Measurements from ENCODE around the gene GTF2IRD1. TPM values are rescaled to one million over a fixed set of nuclear protein-coding genes. Genes with fewer than 3 reads are reported as not detected.

GTF2IRD1 gene
- total and polyA plus RNA-seq, 2 of the 4 experiments (the other 2 are of a cell fraction), result 4.1 to 21.9 TPM

GRCh38 chr7:74535951-74536356 is 82.2 kb downstream of the GTF2IRD1 start:
- no peak overlapping the region for H2BK5ac ChIP-seq (ENCODE audit: low read depth, low read length, poor library complexity, severe bottlenecking)
- no peak overlapping the region for H4K5ac ChIP-seq (ENCODE audit: low read depth, low read length)
- no TSS peak for BruUV-seq (replicated peaks)
- H2BK120ac ChIP-seq (ENCODE audit: low read depth, low read length), result no peak overlapping the region
- no peak for ATAC-seq (ENCODE audit: low read depth)
- H3K27me3 ChIP-seq (ENCODE audit: control insufficient read depth, insufficient read depth, low read length), result no peaks in the 10 kb centered on the region
- no peak overlapping the region for H3K56ac ChIP-seq (ENCODE audit: extremely low read depth, insufficient read depth, low read length)
- no peak overlapping the region for H3K27ac ChIP-seq (ENCODE audit: insufficient read depth, low read length)
- no peak overlapping the region for H4K91ac ChIP-seq (ENCODE audit: insufficient read depth, low read depth, low read length)
- ChIA-PET POLR2A (ENCODE audit: unreplicated experiment) (no interaction called here), CTCF (no interaction called here)
- intact Hi-C loops (cut with micrococcal nuclease) (no loop called here), dilution Hi-C loops (cut with HindIII; ENCODE audit: low sequenced_read_pairs, unreplicated experiment) (no loop called here), in situ Hi-C loops (cut with MboI; ENCODE audit: low sequenced_read_pairs) (no loop called here)
- H3K14ac ChIP-seq (replicated peaks; ENCODE audit: low read depth, low read length), result no peak overlapping the region
- no peak overlapping the region for H3K4ac ChIP-seq (ENCODE audit: low read depth, low read length)
- no peak overlapping the region for H2AK9ac ChIP-seq (replicated peaks; ENCODE audit: low read depth, low read length, poor library complexity)
- no peak overlapping the region for H4K8ac ChIP-seq (ENCODE audit: low read depth in 2 of 2, low read length in 2 of 2)
- no CpG with 5 or more reads among the region's 13 CpGs for WGBS, 2 experiments (ENCODE audit: extremely low coverage in 2 of 2, insufficient read length in 1 of 2)
- no peaks in the 10 kb centered on the region for H4K20me1 ChIP-seq (ENCODE audit: insufficient read depth, low read length)
- H3K23ac ChIP-seq (ENCODE audit: low read depth, low read length), result no peak overlapping the region
- no peak overlapping the region for H2AK5ac ChIP-seq (ENCODE audit: low read depth, low read length)
- no peaks in the 10 kb centered on the region; a peak in 1 of 4 replicates for H3K79me1 ChIP-seq (ENCODE audit: low read depth in 1 of 2, low read length in 2 of 2)
- no peak overlapping the region for H3K9ac ChIP-seq (ENCODE audit: low read depth, low read length)
- no peak overlapping the region for H3K18ac ChIP-seq (ENCODE audit: low read depth, low read length)
- no peaks in the 10 kb centered on the region for H3K9me3 ChIP-seq (ENCODE audit: control insufficient read depth, insufficient read depth, low read length)
- no peak overlapping the region for H2BK20ac ChIP-seq (ENCODE audit: low read depth, low read length)
- H2AFZ ChIP-seq (replicated peaks; ENCODE audit: low read length, poor library complexity), result peak overlapping the region; percentile 11
- peaks cover 53% of the 10 kb centered on the region for H3K36me3 ChIP-seq (ENCODE audit: control insufficient read depth, insufficient read depth, low read length)
- no peaks in the 10 kb centered on the region for H3K4me1 ChIP-seq (ENCODE audit: control insufficient read depth, insufficient read depth, low read length)
- no peak overlapping the region for H3K4me3 ChIP-seq (ENCODE audit: insufficient read depth, low read depth, low read length)
- no peak for DNase-seq
- H3K4me2 ChIP-seq (ENCODE audit: low read depth, low read length), result no peak overlapping the region
- TF ChIP-seq POLR2A (IDR thresholded peaks at IDR 0.05; ENCODE audit: low read depth, low read length) (no peak), MAZ (IDR thresholded peaks at IDR 0.05; ENCODE audit: borderline replicate concordance, low read depth, low read length) (no peak), CHD1 (IDR thresholded peaks at IDR 0.05; ENCODE audit: low read depth, low read length) (no peak), RFX5 (IDR thresholded peaks at IDR 0.05; ENCODE audit: low read depth, low read length) (no peak), CTCF (conservative IDR thresholded peaks at IDR 0.05; ENCODE audit: low read depth, low read length) (no peak), USF2 (IDR thresholded peaks at IDR 0.05; ENCODE audit: low read depth, low read length) (no peak), RAD21 (IDR thresholded peaks at IDR 0.05; ENCODE audit: low read length) (no peak), MXI1 (IDR thresholded peaks at IDR 0.05; ENCODE audit: borderline replicate concordance, low read depth, low read length) (no peak), BHLHE40 (IDR thresholded peaks at IDR 0.05; ENCODE audit: low read depth, low read length) (no peak), SMC3 (IDR thresholded peaks at IDR 0.05; ENCODE audit: low read depth, low read length) (no peak), CEBPB (IDR thresholded peaks at IDR 0.05; ENCODE audit: low read depth, low read length) (no peak), FOS (IDR thresholded peaks at IDR 0.05; ENCODE audit: low read depth, low read length) (no peak), NFE2L2 (IDR thresholded peaks at IDR 0.05; ENCODE audit: low read depth, low read length) (no peak)
- H2BK15ac ChIP-seq (ENCODE audit: low read depth, low read length), result no peak overlapping the region
- H3K9me1 ChIP-seq (ENCODE audit: insufficient read depth, low read length), result no peaks in the 10 kb centered on the region

Measured in IMR-90 (cell line).